ENCODE data around the gene ZNF331.

GRCh38 chr19:53530622-53531021 is 7.3 kb upstream of the ZNF331 start:
- no peak for TF ChIP-seq CTCF (IDR thresholded peaks at IDR 0.05; ENCODE audit: poor library complexity)
- no peak for TF ChIP-seq EZH2 (IDR thresholded peaks at IDR 0.05; ENCODE audit: borderline replicate concordance)
- TF ChIP-seq EZH2phosphoT487 (IDR thresholded peaks at IDR 0.05; ENCODE audit: low read depth, severe bottlenecking, unreplicated experiment), result no peak
